ENCODE measurements around the gene TBC1D22A. TPM values are rescaled to one million over a fixed set of nuclear protein-coding genes. Genes with fewer than 3 reads are reported as not detected.

TBC1D22A gene
- total and polyA plus RNA-seq, 2 donors from 2014 or later = 24.6 to 39.4 TPM

- no peaks in the 10 kb centered on the region for H3K27me3 ChIP-seq (ENCODE audit: control insufficient read depth, insufficient read depth, low read length)
- H3K36me3 ChIP-seq (ENCODE audit: control insufficient read depth in 2 of 3, insufficient read depth in 3 of 3, low read length in 3 of 3) = peaks cover 0 to 4% (median 0%) of the 10 kb centered on the region in 3 donors
- no peaks in the 10 kb centered on the region for H3K9me3 ChIP-seq (ENCODE audit: control insufficient read depth in 2 of 3, insufficient read depth in 1 of 3, low read length in 3 of 3)
- H3K4me3 ChIP-seq (ENCODE audit: low read length in 3 of 3) = no peak overlapping the region
- H3K27ac ChIP-seq (ENCODE audit: low read depth in 2 of 2, low read length in 2 of 2) = no peak overlapping the region
- H3K4me1 ChIP-seq (ENCODE audit: control insufficient read depth in 2 of 3, insufficient read depth in 2 of 3, low read depth in 1 of 3, low read length in 3 of 3) = no peaks in the 10 kb centered on the region
- intact Hi-C loops (cut with DNase I) = no loop called here
- FAIRE-seq (no peak), DNase-seq (peak in 1 of 5 donors; percentile 14)
- no peak for TF ChIP-seq CTCF (IDR thresholded peaks at IDR 0.05; ENCODE audit: borderline replicate concordance, extremely low read depth, insufficient read depth)
- H3K9ac ChIP-seq (ENCODE audit: low read length in 3 of 3) = no peak overlapping the region
Measured at GRCh38 chr22:46893281-46894020, 131.0 kb downstream of the TBC1D22A start.

- H3K36me3 ChIP-seq (ENCODE audit: control insufficient read depth in 2 of 3, insufficient read depth in 3 of 3, low read length in 3 of 3) = peaks cover 0 to 4% (median 0%) of the 10 kb centered on the region in 3 donors
- H3K4me1 ChIP-seq (ENCODE audit: control insufficient read depth in 2 of 3, insufficient read depth in 2 of 3, low read depth in 1 of 3, low read length in 3 of 3) = no peaks in the 10 kb centered on the region
- no peaks in the 10 kb centered on the region for H3K27me3 ChIP-seq (ENCODE audit: control insufficient read depth, insufficient read depth, low read length)
- H3K4me3 ChIP-seq (ENCODE audit: low read length in 3 of 3) = no peak overlapping the region
- no peaks in the 10 kb centered on the region for H3K9me3 ChIP-seq (ENCODE audit: control insufficient read depth in 2 of 3, insufficient read depth in 1 of 3, low read length in 3 of 3)
- TF ChIP-seq CTCF (IDR thresholded peaks at IDR 0.05; ENCODE audit: borderline replicate concordance, extremely low read depth, insufficient read depth) = no peak
- no peak overlapping the region for H3K9ac ChIP-seq (ENCODE audit: low read length in 3 of 3)
- FAIRE-seq (no peak), DNase-seq (peak in 3 of 5 donors; percentile 48 to 74 (median 49))
- intact Hi-C loops (cut with DNase I) = no loop called here
- H3K27ac ChIP-seq (ENCODE audit: low read depth in 2 of 2, low read length in 2 of 2) = no peak overlapping the region
Measured at GRCh38 chr22:46894081-46894671, 131.7 kb downstream of the TBC1D22A start.

- DNase-seq (peak in 1 of 5 donors; percentile 60), FAIRE-seq (no peak)
- Histone ChIP-seq H3K9me3 (ENCODE audit: control insufficient read depth in 2 of 3, insufficient read depth in 1 of 3, low read length in 3 of 3) (no peaks in the 10 kb centered on the region), H3K36me3 (ENCODE audit: control insufficient read depth in 2 of 3, insufficient read depth in 3 of 3, low read length in 3 of 3) (peaks cover 0 to 4% (median 0%) of the 10 kb centered on the region in 3 donors), H3K4me1 (ENCODE audit: control insufficient read depth in 2 of 3, insufficient read depth in 2 of 3, low read depth in 1 of 3, low read length in 3 of 3) (no peaks in the 10 kb centered on the region), H3K4me3 (ENCODE audit: low read length in 3 of 3) (no peak overlapping the region), H3K27ac (ENCODE audit: low read depth in 2 of 2, low read length in 2 of 2) (no peak overlapping the region), H3K27me3 (ENCODE audit: control insufficient read depth, insufficient read depth, low read length) (no peaks in the 10 kb centered on the region), H3K9ac (ENCODE audit: low read length in 3 of 3) (no peak overlapping the region)
- no peak for TF ChIP-seq CTCF (IDR thresholded peaks at IDR 0.05; ENCODE audit: borderline replicate concordance, extremely low read depth, insufficient read depth)
- intact Hi-C loops (cut with DNase I) = no loop called here
Measured at GRCh38 chr22:46894851-46895640, 132.6 kb downstream of the TBC1D22A start.
